Dedifferentiated amniotic fluid mesenchymal stem cell (primary cell): ENCODE data around the gene ADI1.
A peak's percentile ranks its signal among the peaks of the same experiment; 100 is the strongest.
"Not testable (repeated sequence)": the region's sequence is repeated elsewhere in the genome, so short reads cannot be mapped to it uniquely, and the experiment has no call there.

ENCODE experiments used
- DNase-seq: peaks from one replicate; pipeline ENCODE4 v3.0.0-alpha.2; 2016; ENCODE audit errors: extremely low spot score

The ADI1 gene

DNA sequence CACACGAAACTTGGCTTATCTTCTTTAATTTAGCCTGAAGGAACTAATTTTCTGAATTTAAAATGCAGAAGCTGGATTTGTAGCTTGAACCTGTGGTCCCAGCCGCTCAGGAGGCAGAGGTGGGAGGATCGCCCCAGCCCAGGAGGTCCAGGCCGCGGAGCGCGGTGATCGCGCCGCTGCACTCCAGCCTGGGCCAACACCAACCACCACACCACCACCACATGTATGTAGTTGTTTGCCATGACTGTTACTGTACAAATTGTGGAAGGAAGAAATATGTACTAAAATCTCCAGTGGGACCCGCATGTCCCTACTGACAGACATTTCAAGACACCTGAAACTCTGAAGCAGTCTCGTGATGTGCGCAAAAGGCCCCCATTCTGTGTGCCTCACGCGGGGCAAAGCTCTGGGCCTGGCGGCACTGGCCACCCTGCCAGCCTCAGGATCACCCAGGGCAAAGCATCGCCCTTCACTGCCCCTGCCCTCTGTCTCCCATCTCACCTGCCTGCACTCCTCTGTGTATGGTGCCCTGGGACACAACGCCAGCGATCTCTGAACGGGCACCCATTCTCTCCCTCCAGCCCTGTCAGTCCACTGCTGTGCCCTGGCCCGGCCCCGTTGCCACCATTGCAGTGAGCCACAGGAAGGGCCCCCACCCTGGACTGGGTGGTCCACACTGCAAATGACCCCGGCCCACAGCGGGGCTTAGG, 10.1 kb upstream of the ADI1 start:
- no peak for DNase-seq

- DNase-seq: no peak
Observed at GRCh38 chr2:3527886-3528785, 8.8 kb upstream of the ADI1 start.

DNA sequence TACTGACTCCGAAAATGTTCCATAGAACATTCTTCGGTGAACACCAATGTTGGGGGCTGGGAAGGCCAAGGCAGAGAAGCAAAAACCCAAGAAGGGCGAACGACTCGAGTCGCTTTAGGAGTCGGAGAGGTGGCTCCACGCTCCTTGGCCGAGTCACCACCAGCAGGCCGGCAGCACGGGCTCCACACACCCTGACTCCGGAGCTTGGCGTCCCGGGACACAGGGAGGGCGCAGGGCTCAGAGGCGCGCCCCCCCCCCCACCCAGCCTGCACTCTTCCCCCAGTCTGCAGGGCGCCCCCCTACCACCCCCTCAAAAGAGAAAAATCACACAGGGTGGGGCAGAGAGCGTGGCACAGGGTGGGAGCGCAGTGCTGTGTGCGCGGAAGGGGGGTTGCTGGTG, 7.5 kb upstream of the ADI1 start:
- DNase-seq: no peak

- DNase-seq: no peak
Observed at GRCh38 chr2:3523551-3524041, 4.3 kb upstream of the ADI1 start.

DNA sequence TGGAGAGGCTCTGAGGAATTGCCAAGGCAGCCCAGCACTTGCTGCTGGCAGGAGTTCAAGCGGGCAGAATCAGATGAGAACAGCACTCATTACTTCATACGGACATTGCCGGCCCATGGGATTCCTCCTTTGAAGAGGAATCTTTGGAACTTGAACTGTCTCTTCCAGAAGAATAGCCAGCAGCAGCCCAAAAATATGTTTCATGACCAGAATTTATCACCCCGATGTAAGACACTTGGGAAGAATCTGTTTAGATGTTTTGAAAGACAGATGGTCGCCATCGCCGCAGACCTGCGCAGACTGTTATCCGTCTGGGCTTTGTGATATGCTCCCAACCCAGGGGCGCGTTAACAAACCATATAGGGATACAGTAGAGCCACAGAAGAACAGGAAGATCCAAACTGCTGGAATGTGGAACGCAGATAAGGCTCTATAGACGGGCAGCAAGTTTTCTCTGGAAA, 3.7 kb upstream of the ADI1 start:
- no peak for DNase-seq

DNA sequence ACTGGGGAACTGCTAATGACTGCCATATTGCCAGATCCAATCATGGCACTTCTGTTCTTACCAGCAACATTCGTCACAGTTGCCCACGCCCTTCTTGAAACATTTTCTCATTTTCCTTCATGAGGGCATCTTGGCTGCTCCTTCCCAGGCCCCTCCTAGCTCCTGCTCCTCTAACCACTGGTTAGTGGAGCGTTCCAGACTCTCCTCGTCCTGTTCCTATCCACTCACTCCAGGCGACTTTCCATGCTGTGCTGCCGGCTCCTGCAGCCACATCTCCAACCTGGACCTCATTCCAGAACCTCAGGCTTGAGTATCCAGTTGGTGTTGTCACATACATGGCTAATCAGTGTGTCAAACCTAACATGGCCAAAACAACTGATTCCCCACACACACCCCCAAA, 1.3 kb upstream of the ADI1 start:
- DNase-seq: no peak

- DNase-seq: peak; percentile 93
Observed at GRCh38 chr2:3518496-3519254, 656 bp downstream of the ADI1 start.

DNA sequence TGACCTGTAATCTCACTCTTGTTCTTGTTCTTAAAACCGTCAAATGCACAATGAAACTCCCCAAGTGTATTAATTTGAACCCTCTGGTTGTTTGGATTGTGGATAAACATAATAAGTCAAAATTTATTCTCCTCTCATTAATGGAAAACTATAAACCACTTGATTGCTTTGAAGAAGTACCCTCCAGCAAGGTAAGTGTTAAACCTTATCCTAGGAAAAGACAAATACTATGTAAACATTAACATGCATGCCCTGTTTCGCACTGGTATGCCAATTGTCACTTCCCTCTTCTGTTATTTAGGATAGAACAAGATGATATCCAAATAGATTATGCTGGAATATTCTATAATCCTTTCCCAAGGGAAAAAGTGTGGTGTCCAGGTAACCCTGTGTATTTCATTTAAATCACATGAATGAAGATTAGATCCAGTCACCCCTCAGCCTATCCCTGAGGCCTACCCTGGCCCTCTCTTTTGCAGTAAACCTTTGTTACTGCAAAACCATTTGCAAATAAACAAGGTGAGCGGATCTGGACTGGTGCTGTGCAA, 1.3 kb downstream of the ADI1 start:
- no peak for DNase-seq

DNA sequence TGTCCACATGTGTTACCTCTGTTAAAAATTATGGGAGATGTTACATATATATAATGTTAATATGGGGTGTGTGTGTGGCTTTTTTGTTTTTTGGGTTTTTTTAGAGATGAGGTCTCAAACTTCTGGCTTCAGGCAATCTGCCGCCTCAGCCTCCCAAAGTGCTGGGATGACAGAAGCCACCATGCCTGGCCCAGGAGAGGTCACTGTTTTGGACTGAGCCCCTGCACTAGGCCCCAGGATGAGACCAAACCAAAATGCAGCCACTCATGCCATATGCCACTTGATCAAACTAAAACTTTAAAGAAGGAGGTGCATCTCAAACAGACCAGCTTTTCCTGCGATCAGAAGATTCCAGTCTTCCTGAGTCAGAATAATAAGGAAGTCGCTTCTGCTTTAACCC, 2.5 kb downstream of the ADI1 start:
- no peak for DNase-seq

DNA sequence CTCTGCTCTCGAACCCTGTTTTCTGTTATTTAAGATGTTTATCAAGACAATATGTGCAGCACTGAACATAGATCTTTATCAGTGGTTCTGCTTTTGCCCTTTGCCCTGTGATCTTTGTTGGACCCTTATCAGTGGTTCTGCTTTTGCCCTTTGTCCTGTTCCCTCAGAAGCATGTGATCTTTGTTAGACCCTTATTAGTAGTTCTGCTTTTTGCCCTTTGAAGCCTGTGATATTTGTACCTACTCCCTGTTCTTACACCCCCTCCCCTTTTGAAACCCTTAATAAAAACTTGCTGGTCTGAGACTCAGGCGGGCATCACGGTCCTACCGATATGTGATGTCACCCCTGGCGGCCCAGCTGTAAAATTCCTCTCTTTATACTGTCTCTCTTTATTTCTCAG, 3.9 kb downstream of the ADI1 start:
- not testable (repeated sequence) for DNase-seq

- no peak for DNase-seq
Observed at GRCh38 chr2:3513026-3513810, 6.1 kb downstream of the ADI1 start.

GRCh38 chr2:3512086-3512485, 7.2 kb downstream of the ADI1 start:
- no peak for DNase-seq

GRCh38 chr2:3505771-3506170, 13.6 kb downstream of the ADI1 start:
- no peak for DNase-seq

- DNase-seq: no peak
Observed at GRCh38 chr2:3504741-3505140, 14.6 kb downstream of the ADI1 start.

- DNase-seq: no peak
Observed at GRCh38 chr2:3503483-3503882, 15.8 kb downstream of the ADI1 start.

GRCh38 chr2:3503046-3503445, 16.3 kb downstream of the ADI1 start:
- DNase-seq: no peak

DNA sequence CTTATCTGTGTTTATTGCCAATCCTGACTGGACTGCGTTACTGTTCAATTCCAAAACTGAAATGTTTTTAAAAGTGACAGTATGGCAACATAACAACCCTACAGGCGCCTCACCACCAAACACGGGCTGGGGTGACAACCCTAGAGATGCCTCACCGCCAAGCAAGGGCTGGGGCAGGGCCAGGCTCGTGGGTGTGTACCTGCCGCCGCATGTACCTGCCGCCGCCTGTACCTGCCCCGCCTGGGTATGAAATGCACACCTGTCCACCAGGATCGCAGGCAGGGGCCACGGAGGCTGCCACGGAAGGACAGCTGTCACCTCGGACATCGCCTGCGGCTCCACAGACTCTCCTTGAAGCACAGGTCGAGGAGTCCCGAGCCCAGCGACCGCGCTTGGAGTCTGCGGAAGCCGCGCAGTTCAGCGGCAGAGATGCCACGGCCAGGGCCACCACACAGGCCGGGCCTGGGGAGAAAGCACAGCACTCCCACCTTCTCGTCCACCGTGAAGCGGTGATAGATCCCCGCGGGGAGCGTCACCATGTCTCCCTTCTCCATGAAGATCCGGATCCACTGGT, 18.9 kb downstream of the ADI1 start:
- no peak for DNase-seq

DNA sequence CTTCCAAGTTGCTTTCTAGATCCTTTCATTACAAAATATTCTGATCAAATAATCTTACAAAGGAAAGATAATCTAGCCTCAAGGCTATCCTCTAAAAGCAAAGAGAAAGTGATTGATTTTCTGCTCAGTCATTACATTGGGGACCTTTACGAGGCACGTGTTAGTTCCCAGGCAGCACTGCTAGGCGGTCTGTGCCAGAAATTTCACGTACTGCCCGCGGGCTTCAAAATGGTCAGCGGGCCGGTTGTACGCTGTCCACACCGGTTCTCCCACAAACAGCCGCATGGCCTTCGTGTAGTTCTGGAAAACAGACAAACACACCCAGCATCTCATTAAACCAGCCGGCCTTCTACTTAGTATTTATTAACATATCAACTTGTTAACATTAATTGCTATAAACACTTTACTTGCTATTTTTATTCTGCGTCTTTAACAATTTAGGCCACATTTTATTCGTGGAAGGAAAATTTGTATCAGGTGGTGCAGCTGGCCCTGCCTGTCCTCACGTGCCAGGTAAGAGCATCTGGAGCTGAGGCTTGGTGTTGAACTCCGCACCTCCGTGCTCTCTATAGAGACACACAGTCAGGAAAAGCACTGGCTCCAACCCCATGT, 20.4 kb downstream of the ADI1 start:
- DNase-seq: no peak

- DNase-seq: not testable (repeated sequence)
Observed at GRCh38 chr2:3496708-3497080, 22.6 kb downstream of the ADI1 start.

DNA sequence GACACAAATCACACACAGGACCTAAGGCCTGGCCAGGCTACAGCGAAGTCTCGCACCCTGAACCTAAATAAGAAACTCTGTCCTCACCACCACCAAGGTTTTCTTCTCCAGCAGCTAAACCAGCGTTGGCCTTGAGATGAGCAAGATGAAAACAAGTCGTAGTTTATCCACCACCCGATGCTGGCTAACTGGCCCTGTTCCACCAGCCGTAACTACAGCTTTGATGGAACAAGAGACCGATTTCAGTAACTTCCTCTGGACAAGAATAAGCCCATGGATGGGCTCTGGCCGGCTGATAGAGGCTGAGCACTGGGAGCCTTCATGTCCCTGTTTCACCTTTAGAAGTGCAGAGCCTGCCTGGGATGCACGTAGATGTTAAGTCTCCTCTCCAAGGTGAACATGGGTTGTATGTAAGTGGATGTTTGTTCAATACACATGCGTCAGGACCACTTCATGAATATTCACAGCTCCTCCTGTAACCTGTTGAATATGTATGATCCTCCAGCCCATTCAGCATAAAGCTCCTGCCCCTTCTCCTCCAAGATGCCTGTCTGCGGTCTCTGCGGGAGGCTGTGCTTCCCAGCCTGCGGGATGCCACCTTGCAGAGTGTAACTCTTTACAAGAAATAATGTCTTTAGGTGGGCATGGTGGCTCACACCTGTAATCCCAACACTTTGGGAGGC, 24.2 kb downstream of the ADI1 start:
- no peak for DNase-seq
